Inflammatory macrophage treated with lipopolysaccharide for 1 hour (primary cell): Measurements from ENCODE around the gene FOXD2.
A peak's percentile ranks its signal among the peaks of the same experiment; 100 is the strongest.

Experiments used
- DNase-seq, 2 donors: peaks; one replicate each; pipeline ENCODE4 v3.0.0-alpha.2; 2020 to 2022

Gene FOXD2

DNA sequence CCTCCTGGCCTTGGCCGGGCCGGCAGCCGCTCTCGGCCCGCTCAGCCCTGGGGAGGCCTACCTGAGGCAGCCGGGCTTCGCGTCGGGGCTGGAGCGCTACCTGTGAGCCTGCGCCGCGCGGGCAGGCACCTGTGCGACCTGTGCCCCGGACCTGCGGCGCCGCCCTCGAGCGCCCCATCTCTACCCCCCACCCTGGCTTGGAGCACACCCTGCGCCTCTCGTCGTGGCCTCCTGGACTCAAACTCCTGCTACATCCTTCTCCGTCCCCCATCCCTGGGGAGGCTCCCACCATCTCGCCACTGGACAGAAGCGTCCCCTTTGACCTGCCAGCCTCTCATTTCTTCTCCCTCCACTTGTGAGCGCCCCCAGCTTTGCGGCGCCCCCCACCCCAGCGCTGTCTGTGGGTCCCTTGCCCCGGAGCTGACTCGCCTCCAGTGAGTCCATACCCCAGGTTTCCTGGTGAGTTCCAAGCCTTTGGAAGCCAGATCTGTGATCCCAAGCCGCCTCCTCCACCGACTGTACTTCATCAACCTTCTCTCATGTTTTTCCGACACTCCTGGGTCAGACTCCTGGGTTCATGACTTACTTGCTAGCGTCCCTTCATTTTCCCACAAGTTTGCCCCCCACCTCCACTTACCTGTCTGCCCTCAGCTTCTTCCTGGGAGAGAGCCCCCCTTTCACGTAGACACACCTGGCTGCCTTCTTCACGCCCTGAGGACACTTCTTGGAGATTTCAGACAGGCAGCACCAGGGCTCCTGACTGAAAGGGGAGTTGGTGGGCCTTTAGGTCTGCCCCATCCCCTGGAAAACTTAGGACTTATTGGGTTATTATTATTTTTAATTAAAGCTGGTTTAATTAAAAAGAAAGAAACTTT lies 20.4 kb upstream of the FOXD2 start:
- no peak for DNase-seq

- no peak for DNase-seq
These were observed 19.7 kb upstream of the FOXD2 start for GRCh38 chr1:47418122-47418521.

DNA sequence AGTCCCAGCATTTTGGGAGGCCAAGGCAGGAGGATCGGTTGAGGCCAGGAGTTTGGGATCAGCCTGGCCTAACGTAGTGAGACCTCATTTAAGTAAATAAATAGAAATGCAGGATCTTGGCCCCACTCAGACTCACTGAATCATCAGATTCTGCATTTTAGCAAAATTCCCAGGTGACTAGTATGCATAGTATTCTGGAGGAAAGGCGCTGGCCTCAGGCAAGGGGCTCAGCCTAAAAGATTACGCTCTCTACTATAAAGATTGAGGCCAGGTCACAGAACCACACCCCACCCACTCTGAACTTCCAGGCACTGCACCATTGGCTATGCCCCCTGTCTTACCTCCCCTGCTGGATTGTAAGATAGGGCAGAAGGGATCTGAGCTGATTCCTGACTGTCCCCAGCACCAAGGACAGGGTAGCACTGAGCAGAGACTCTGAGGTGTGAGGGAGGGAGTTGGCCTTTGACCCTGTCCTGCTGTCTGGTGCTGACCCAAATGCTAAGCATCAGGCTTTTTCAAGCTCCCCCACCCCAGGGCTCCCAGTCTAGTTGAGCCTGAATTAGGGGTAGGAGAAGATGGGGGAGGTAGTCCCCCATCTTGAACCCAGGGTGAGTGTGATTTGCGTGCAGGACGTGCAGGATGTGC lies 19.0 kb upstream of the FOXD2 start:
- no peak for DNase-seq

DNA sequence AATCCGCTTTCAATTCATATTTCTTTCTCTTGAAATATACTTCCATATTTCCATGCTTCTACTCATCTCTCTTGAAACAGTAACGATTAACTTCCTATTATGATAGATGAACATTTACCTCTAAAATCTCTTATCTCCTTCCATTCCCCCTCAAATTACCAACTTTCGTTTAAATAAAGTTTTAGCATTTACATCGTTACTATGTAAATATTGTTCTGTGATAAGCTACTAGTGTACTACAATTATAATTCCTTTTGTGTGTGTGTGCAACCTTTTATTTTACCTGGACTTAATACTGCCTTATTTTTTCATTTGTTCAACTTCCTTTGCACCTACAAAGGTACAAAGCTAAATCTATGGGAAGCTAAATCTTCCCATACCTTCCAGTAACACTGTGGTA lies 17.3 kb upstream of the FOXD2 start:
- DNase-seq = no peak

DNA sequence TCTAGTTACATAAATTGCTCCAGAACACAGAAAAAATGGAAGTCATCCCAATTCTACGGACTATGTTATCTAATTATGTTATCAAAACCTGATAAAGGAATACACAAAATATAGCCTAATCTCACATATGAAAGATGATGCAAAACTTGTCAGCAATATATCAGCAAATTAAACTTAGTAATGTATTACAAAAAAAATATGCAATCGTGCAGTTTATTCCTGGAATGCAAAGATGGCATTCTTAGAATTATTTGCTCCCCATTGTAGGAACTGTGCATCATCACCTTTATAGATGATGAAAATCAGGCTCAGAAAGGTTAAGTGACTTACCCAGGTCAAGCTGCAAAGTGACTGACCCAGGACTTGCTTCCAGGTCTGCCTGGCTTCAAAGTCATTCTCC lies 14.0 kb upstream of the FOXD2 start:
- no peak for DNase-seq

DNA sequence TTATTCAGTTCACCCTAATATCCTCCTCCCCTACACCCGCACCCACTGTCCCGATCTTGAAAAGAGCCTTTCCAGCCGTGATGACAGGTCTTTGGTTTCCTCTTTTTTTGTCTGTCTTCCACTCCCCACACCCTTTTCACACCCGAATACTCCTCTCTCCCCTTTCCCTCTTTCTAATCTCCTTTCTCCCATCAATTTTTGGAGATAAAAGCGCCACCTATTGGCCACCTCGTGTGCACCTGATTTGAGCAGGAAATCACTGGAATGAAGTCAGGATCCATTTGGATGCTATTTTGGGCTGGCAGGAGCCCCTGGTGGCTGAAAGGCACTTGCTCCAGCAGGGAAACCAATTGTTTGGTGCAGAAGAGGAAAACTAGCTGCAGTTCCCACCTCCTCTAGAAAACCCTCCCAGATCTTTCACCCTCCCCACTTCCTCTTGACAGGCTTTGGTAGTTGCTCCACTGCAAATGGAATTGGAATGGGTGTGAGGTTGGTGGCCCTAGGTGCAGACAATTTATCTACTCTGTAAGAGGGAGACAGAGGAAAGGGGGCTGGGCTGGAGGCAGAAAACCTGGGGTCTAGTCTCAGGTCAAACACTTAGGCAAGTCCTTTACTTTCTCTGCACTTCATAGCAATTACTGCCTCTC lies 13.4 kb upstream of the FOXD2 start:
- DNase-seq = peak in 1 of 2 donors; percentile 53

DNA sequence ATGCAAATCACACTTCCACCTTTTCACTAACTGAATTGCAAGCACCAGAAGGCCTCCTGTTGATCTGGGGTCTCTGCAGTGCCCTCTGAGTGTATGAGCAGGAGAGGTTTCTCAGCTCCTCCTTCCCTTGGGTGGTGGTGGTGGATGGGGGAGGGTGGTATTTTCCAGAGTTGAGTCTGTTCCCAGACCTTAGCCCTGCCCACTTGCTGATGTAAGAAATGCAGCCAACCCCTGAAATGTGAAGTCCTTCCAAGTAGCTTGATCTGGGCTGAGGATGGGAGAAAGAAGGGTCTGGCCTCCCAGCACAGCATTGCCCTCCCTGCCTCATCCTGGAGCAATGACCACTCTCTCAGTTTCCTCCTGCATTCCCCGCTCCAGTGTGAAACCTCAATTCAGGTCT lies 6.3 kb upstream of the FOXD2 start:
- peak; percentile 41 to 70 for DNase-seq

DNA sequence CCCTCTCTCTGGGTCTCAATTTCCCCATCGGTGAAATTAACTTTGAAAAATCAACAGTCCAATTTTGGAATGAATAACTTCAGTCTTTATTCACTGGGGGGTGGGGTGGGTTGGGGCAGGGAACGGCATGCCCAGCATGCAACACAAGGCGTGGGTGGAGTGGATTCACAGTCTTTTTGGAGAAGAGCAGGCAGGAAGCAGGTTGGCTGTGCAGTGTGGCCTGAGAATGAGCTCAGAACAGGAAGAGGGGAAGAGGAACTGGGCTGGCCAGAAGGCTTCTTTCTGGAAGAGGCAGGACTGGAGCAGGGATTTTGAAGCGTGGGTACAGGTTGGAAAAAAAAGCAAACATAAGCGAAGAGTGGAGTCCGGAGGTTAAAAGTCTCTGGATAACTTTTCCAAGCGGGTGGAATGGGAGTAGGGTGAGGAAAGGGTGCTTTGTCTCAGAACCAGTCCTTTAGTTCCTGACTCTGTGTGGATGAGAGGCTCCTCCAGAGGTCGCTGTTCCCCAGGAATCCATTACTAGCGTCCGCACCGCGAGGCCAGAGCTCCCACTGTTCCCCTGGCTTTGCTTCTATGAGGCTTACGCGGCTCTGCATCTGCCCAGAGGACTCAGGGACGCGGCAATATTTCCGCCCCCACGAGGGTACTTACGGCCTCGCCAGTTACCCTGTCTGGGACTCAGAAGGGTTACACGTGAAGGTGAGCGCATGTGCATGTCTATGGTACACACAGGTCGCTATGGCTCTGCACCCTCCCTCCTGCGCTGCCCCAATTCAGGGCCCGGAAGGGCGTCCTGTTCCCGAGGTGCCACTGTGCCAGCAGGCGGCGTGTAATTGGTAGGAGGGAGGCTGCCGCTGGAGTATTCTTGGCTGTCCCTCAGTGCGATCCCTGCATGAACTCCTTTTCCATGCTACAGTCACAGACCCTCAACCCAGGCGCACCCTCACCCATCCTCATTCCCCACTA lies 5.5 kb upstream of the FOXD2 start:
- peak; percentile 84 to 89 for DNase-seq

GRCh38 chr1:47433037-47433421 lies 4.8 kb upstream of the FOXD2 start:
- no peak for DNase-seq

- DNase-seq = no peak
These were observed 4.3 kb upstream of the FOXD2 start for GRCh38 chr1:47433477-47434050.

DNA sequence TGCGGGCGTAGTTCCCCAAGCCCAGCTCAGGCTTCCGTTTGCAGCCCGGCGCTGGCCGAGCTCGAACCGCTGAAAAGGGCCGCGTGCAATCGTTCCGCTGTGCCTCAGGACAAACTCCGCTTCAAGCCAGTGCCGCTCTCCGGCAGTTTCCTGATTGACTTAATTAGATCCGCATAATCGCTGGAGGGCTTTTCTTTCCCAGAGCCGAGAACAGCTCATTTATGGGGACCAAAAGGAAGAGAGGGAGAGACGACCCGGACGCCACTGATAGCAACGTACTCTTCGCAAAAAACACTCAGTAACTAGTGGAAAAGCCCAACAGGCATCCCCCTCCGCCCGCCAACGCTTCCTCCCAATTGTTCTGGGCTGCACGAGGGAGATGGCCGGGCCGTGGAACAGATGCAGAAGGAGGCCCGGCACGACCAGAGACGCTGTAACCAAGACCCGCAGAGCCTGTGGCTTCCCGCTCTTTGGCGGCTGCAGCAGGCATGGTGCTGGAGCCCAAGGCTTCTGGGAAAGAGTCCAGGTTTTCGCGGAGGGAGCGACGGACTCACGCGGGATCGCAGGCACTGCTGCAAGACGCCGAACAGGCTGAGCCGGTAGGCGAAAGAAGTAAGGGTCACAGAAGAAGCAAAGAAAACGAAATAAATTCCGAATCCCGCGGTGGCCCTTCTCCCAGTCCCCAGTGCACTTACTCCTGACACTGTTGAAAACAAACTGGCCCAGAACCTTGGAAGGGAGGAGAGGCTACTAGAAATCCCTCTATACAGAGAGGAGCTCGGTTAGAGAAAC lies 3.6 kb upstream of the FOXD2 start:
- DNase-seq = peak; percentile 30 to 52

DNA sequence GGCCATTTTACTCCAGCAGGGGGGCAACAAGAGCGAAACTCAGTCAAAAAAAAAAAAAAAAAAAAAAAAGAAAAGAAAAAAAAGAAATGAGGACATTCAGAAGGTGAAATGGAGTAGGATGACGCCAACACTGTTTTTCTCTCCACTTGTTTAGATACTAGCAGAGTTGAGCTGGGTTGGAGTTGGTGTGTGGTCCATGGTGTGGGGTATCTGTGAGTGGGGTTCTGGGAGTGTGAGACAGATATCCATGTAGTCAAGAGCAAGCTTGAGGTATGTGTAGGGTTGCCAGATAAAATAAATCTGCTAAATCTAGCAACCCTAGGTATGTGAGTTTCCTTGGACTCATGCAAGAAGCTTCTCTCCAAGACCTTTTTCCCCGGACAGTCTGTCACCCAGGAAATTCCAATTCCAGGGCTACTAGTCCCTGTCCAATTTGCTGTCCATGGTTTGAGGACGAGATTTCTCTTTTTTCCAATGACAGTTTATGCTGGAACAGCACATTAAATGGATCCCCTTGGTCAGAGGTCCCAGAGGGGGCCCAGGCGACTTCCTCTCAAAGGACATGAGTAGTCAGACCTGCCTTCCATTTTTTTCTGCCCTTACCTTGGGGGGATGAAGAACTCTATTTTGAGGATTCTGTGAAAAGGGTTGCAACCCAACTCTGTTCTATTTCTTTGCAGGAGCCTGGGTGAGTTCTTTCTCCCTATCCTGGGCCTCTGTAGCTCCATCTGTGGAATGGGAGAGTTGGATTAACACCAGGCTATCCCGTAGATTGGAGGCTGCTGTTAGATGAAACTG lies 2.1 kb upstream of the FOXD2 start:
- no peak for DNase-seq

DNA sequence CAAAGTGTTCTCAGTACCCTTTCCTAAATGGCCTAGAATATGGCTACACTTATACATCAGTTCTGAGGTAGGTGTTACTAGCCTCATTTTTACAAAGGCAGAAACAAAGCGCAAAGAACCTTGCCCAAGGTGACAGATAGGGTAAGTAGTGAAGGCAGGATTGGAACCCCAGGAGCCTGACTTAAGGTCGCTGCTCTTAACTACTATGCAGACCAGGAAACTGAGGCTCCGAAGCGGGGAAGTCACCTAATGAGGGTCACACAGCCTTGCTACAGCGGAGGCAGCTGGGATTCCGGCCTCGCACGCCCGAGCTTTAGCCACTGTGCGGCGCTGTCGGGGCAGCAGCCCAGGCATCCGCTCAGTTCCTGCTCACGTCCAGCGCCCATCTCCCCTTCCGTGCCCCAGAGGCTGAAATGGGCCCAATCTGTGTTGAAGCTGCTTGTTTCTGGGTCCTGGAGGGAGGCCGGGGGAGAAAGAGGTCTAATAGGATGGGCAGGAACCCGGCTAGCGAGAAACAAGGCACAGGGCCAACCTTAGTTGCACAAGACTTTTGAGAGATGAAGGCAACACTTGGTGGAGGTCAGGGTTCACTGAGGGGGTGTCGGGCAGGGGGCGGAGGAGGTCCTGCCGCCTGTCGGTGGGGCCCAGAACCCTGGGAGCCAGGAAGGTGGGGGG lies 1.4 kb upstream of the FOXD2 start:
- peak; percentile 51 to 87 for DNase-seq

DNA sequence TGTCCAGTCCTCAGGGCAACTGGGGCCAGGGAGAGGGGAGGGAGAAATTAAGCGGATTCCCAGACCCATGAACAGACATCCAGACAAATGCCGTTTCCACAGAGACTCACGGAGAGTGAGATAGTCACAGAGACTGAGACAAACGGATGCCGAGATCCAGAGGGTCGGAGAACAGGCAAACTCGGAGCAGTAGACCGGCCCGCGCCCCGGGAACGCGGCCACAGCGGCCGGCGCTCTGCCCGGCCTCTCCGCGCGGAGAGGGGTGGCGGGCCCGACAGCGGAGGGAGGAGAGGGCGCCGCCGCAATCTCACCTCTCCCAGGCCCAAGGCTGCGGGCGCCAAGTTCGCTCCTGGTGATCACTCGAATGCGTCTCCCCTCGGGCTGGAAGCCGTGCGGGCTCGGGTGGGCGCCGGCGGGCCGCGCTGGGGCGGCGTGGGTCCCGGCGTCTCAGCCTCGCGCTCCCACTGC lies 831 bp upstream of the FOXD2 start:
- DNase-seq = no peak

GRCh38 chr1:47438165-47439016 lies 547 bp downstream of the FOXD2 start:
- peak in 1 of 2 donors; percentile 26 for DNase-seq

GRCh38 chr1:47439017-47439818 lies 1.4 kb downstream of the FOXD2 start:
- no peak for DNase-seq

DNA sequence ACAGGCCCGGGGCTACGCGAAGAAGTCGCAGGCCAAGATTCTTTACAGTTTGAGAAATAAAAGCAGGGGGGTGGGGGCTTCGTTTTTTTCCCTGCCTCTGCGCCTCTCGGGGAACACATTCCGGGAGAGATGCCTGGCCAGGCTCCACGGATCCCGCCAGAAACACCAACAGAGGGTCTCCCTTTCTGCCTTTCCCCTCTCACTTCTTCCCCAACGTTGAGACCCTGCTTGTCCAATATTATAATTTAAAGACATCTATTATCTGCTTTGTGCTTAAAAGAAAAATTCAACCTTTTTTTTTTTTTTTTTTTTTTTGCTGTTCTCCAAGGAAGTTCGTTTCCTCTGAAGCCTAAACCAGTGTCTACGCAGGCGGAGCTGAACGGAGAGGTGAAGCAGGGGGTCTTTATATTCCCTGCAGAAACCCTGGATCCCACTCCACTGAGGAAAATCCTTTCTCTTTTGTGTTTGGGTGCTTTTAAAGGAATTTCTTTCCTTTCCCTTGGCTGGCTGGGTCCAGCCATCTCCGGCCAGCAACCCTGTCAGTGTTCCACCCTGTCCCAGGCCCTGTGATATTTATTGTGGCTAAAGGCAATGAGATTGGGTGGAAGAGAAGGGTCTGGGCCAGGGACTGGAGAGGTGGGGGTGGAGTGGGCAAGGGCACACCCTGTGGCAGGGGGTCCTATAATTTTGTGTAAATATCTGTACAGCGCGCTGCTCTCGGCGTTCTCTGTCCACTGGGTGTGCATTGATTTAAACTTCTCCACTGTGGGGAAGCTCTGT lies 2.2 kb downstream of the FOXD2 start:
- no peak for DNase-seq
